Coronary artery (tissue), 2 donors: ENCODE data around the gene WDR11.

ENCODE experiments used
- DNase-seq: peaks from one replicate; pipeline ENCODE4 v3.0.0-alpha.2; 2017; ENCODE audit warnings: low spot score
- H3K27ac ChIP-seq, 2 donors: fragments of 200-600 bp; sonication (generic); one replicate each; pipeline ENCODE4 v1.5.1; 2016 to 2019
- H3K4me3 ChIP-seq: fragments of 200-600 bp; sonication (generic); 2 replicates; pipeline ENCODE4 v1.5.1; 2016; ENCODE audit warnings: mild to moderate bottlenecking, moderate library complexity
- TF ChIP-seq, protein P1 (sequence below): fragments of 200-600 bp; sonication (generic); IDR thresholded peaks from one replicate; pipeline ENCODE4 v1.5.1; 2019; ENCODE audit warnings: antibody characterized with exemption

Gene WDR11

DNA sequence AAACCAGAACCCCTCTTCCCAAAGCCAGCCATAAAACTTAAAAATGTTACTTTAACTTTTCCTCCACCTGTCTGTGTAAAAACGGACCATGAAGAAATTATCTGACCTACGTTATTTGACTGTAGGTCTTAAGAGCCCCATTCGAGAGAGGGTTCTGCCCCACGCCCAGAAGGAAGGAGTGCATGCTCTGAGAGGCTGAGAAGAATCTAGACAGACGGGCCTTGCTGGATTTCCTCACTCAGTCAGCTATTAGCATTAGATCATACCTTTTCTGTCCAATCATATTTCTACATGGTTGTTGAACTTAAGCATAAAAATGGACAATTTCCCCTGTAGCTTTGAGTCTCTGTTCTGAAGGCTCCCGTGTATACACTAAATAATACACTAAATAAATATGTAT, 38.1 kb upstream of the WDR11 start:
- TF ChIP-seq, protein P1, sequence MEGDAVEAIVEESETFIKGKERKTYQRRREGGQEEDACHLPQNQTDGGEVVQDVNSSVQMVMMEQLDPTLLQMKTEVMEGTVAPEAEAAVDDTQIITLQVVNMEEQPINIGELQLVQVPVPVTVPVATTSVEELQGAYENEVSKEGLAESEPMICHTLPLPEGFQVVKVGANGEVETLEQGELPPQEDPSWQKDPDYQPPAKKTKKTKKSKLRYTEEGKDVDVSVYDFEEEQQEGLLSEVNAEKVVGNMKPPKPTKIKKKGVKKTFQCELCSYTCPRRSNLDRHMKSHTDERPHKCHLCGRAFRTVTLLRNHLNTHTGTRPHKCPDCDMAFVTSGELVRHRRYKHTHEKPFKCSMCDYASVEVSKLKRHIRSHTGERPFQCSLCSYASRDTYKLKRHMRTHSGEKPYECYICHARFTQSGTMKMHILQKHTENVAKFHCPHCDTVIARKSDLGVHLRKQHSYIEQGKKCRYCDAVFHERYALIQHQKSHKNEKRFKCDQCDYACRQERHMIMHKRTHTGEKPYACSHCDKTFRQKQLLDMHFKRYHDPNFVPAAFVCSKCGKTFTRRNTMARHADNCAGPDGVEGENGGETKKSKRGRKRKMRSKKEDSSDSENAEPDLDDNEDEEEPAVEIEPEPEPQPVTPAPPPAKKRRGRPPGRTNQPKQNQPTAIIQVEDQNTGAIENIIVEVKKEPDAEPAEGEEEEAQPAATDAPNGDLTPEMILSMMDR: no peak
- Histone ChIP-seq H3K27ac (no peak overlapping the region), H3K4me3 (no peak overlapping the region)
- no peak for DNase-seq

GRCh38 chr10:120818301-120818700, 32.9 kb upstream of the WDR11 start:
- H3K4me3 ChIP-seq: no peak overlapping the region
- no peak for DNase-seq
- TF ChIP-seq, protein P1: no peak
- H3K27ac ChIP-seq: no peak overlapping the region

DNA sequence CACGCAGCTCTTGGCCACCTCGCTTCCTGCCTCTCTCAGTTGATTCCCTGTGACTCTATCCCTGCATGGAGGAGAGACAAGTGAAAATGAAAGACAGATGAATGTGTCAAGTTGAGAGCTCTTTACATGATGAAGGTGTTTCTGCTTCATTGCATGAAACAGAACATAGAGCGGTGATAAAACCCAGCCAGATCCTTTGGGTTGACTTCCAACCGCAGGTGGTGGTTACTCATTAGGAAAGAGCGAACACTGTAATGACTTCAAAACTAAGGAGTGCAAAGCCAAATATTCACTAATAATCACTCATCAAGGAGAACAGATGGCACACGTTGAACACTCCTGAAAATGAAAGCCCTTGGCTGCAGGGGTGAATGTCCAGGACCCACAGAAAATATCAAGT, 31.8 kb upstream of the WDR11 start:
- no peak overlapping the region for H3K27ac ChIP-seq
- H3K4me3 ChIP-seq: no peak overlapping the region
- TF ChIP-seq, protein P1: no peak
- DNase-seq: no peak

- no peak overlapping the region for H3K27ac ChIP-seq
- no peak for DNase-seq
- no peak overlapping the region for H3K4me3 ChIP-seq
- TF ChIP-seq, protein P1: no peak
Observed at GRCh38 chr10:120823266-120823665, 27.9 kb upstream of the WDR11 start.

GRCh38 chr10:120824881-120825309, 26.3 kb upstream of the WDR11 start:
- TF ChIP-seq, protein P1: no peak
- H3K27ac ChIP-seq: no peak overlapping the region
- H3K4me3 ChIP-seq: no peak overlapping the region
- no peak for DNase-seq

- Histone ChIP-seq H3K4me3 (no peak overlapping the region), H3K27ac (no peak overlapping the region)
- TF ChIP-seq, protein P1: no peak
- DNase-seq: no peak
Observed at GRCh38 chr10:120825878-120826769, 25.0 kb upstream of the WDR11 start.
